ENCODE data around the gene ARPC1B. TPM values are rescaled to one million over a fixed set of nuclear protein-coding genes. Genes with fewer than 3 reads are reported as not detected.

The ARPC1B gene
- total RNA-seq, 2 donors from 2014 or later, result 60.0 to 131 TPM

GRCh38 chr7:99420986-99421385 is 46.5 kb downstream of the ARPC1B start:
- intact Hi-C loops (cut with DNase I), result no loop called here
- TF ChIP-seq, protein P1, sequence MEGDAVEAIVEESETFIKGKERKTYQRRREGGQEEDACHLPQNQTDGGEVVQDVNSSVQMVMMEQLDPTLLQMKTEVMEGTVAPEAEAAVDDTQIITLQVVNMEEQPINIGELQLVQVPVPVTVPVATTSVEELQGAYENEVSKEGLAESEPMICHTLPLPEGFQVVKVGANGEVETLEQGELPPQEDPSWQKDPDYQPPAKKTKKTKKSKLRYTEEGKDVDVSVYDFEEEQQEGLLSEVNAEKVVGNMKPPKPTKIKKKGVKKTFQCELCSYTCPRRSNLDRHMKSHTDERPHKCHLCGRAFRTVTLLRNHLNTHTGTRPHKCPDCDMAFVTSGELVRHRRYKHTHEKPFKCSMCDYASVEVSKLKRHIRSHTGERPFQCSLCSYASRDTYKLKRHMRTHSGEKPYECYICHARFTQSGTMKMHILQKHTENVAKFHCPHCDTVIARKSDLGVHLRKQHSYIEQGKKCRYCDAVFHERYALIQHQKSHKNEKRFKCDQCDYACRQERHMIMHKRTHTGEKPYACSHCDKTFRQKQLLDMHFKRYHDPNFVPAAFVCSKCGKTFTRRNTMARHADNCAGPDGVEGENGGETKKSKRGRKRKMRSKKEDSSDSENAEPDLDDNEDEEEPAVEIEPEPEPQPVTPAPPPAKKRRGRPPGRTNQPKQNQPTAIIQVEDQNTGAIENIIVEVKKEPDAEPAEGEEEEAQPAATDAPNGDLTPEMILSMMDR (IDR thresholded peaks at IDR 0.05), result no peak
- no peak for TF ChIP-seq POLR2A (IDR thresholded peaks at IDR 0.05)
- 77 to 78% methylated on average over 7 of the region's 7 CpGs for WGBS, 2 donors
- Histone ChIP-seq H3K36me3 (replicated peaks in 1 of 2; ENCODE audit: insufficient read depth in 1 of 2, low read depth in 2 of 2) (peaks cover 21 to 40% of the 10 kb centered on the region in 2 donors), H3K27me3 (no peaks in the 10 kb centered on the region), H3K27ac (no peak overlapping the region), H3K4me1 (no peaks in the 10 kb centered on the region), H3K4me3 (no peak overlapping the region), H3K9me3 (no peaks in the 10 kb centered on the region)
- DNase-seq (no peak), ATAC-seq (no peak)

DNA sequence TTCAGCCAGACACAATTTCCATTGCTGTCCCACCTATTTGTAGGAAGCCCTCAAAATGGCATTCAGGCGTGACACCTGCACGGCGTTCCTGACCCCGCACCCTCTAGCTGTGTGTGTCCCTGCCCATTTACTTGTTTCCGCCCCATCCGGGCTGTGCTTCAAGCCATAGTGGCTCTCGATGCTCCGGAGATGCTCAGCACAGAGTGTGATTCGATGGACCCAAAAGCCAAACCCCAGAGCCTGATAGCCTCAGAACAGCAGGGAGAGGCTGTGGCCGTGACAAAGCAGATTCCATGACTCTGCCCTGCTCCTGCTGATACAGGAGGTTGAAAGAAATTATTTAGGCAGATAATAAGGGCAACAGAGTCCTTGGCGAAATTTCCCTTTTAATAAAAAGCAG is 47.7 kb downstream of the ARPC1B start:
- H3K4me3 ChIP-seq, result no peak overlapping the region
- DNase-seq (no peak), ATAC-seq (no peak)
- H3K4me1 ChIP-seq, result no peaks in the 10 kb centered on the region
- H3K27ac ChIP-seq, result no peak overlapping the region
- no peaks in the 10 kb centered on the region for H3K9me3 ChIP-seq
- no peaks in the 10 kb centered on the region for H3K27me3 ChIP-seq
- no peak for TF ChIP-seq POLR2A (IDR thresholded peaks at IDR 0.05)
- TF ChIP-seq, protein P1 (IDR thresholded peaks at IDR 0.05), result no peak
- H3K36me3 ChIP-seq (replicated peaks in 1 of 2; ENCODE audit: insufficient read depth in 1 of 2, low read depth in 2 of 2), result peaks cover 18 to 34% of the 10 kb centered on the region in 2 donors
- intact Hi-C loops (cut with DNase I), result no loop called here
- WGBS, 2 donors, result 84 to 93% methylated on average over 11 of the region's 11 CpGs

DNA sequence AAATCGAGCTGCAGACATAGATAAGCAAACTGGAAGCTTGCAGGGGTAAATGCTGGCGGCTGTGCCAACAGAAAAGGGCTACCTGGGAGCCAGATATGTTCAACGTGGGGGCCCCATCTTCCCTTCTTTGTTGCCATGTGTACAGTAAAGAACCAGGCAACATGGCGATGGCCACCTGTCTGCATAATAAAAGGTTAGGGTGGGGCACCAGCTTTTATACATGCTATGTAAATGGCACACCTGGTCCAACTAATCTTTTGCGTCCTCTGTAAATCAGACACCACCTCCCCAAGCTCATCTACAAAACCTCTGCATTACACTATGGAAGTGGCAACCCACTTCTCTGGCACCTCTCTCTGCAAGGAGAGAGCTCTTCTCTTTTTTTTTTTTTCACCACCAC is 48.1 kb downstream of the ARPC1B start:
- no peaks in the 10 kb centered on the region for H3K27me3 ChIP-seq
- H3K4me1 ChIP-seq, result no peaks in the 10 kb centered on the region
- TF ChIP-seq POLR2A (IDR thresholded peaks at IDR 0.05), result no peak
- TF ChIP-seq, protein P1 (IDR thresholded peaks at IDR 0.05), result no peak
- H3K27ac ChIP-seq, result no peak overlapping the region
- no peak overlapping the region for H3K4me3 ChIP-seq
- intact Hi-C loops (cut with DNase I), result no loop called here
- WGBS, 2 donors, result 71 to 78% methylated on average over 5 of the region's 5 CpGs
- H3K36me3 ChIP-seq (replicated peaks in 1 of 2; ENCODE audit: insufficient read depth in 1 of 2, low read depth in 2 of 2), result peaks cover 14 to 29% of the 10 kb centered on the region in 2 donors
- ATAC-seq, result no peak
- DNase-seq, result no peak
- H3K9me3 ChIP-seq, result no peaks in the 10 kb centered on the region

DNA sequence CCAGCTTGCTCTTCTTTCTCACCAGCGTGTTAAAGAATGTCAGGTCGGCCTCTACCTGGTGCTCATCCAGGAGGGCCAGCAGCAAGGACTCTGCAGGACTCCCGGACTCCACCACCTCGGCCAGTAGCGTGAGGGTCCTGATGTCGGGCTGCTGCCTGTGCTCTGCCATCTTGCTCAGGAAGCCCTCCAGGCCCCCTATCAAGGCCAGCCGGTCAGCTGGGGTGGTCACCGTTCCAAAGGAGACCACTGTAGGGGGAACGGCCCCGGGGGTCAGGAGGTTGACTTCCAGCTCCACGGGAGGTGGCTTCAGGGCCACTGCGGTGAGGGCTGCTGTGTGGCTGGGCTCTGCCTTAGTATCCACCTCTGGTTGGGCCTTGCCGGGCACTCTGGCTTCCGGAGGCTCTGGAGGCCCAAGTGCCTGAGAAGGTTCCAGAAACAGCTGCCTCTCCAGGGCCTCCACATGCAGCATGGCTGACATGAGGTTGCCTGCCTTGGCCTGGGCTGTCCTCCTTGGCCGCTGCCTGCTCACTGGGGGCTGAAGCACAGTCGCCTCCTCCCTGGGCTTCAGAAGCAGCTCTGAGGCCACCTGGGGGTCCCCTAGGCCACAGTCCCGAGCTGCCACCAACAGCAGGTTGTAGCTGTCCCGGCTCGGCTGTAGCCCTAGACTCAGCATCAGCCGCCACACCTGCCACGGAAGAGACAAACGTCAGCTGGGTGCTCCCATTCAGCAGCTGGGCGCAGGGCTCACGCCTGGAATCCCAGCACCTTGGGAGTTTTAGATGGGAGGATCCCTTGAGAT is 50.6 kb downstream of the ARPC1B start:
- Histone ChIP-seq H3K4me3 (no peak overlapping the region), H3K4me1 (no peaks in the 10 kb centered on the region), H3K36me3 (replicated peaks in 1 of 2; ENCODE audit: insufficient read depth in 1 of 2, low read depth in 2 of 2) (peaks cover 0 to 9% of the 10 kb centered on the region in 2 donors), H3K9me3 (no peaks in the 10 kb centered on the region), H3K27ac (no peak overlapping the region), H3K27me3 (no peaks in the 10 kb centered on the region)
- TF ChIP-seq POLR2A (IDR thresholded peaks at IDR 0.05), result no peak
- TF ChIP-seq, protein P1 (IDR thresholded peaks at IDR 0.05), result no peak
- ATAC-seq, result no peak
- DNase-seq, result no peak
- WGBS, 2 donors, result 94 to 96% methylated on average over 13 to 20 of the region's 24 CpGs
- intact Hi-C loops (cut with DNase I), result no loop called here

Data from body of pancreas (tissue), 4 donors.